HG03175 (cell line): ENCODE measurements around the gene HMGN2.

Source experiments
- ATAC-seq: cut with Tn5 transposase; IDR thresholded peaks from one replicate; pipeline ENCODE4 v1.9.1; 2021; ENCODE audit warnings: mild to moderate bottlenecking, moderate library complexity; ENCODE audit not compliant: unreplicated experiment

The HMGN2 gene

GRCh38 chr1:26472320-26472900, at the start of gene HMGN2:
Gene HMGN2 (plus strand): TSS chr1:26472440. CDS start chr1:26472613, 173 bp downstream.
- ATAC-seq: peak; percentile 59

GRCh38 chr1:26429721-26430120, 42.5 kb upstream of the HMGN2 start:
- ATAC-seq: no peak

GRCh38 chr1:26431979-26432695, 40.1 kb upstream of the HMGN2 start, which contains the start of gene DHDDS:
Gene DHDDS (plus strand): TSS chr1:26432321. CDS start chr1:26432946, 625 bp downstream.
- ATAC-seq: peak; percentile 92

- ATAC-seq: no peak
Observed at GRCh38 chr1:26432793-26433192, 39.4 kb upstream of the HMGN2 start.

- ATAC-seq: no peak
Observed at GRCh38 chr1:26434161-26434752, 38.0 kb upstream of the HMGN2 start.

GRCh38 chr1:26438041-26438440, 34.2 kb upstream of the HMGN2 start:
- ATAC-seq: no peak

GRCh38 chr1:26440259-26440658, 32.0 kb upstream of the HMGN2 start:
- ATAC-seq: no peak

GRCh38 chr1:26449868-26450267, 22.4 kb upstream of the HMGN2 start:
- no peak for ATAC-seq

GRCh38 chr1:26450908-26451307, 21.3 kb upstream of the HMGN2 start:
- ATAC-seq: no peak

- ATAC-seq: no peak
Observed at GRCh38 chr1:26452459-26453183, 19.6 kb upstream of the HMGN2 start.

GRCh38 chr1:26459148-26459547, 13.1 kb upstream of the HMGN2 start:
- no peak for ATAC-seq

GRCh38 chr1:26459573-26460031, 12.6 kb upstream of the HMGN2 start:
- no peak for ATAC-seq

GRCh38 chr1:26468911-26469310, 3.3 kb upstream of the HMGN2 start:
- no peak for ATAC-seq

- ATAC-seq: no peak
Observed at GRCh38 chr1:26469558-26469957, 2.7 kb upstream of the HMGN2 start.

GRCh38 chr1:26470878-26471497, 1.3 kb upstream of the HMGN2 start:
- ATAC-seq: no peak

- peak; percentile 3 for ATAC-seq
Observed at GRCh38 chr1:26471498-26472319, 531 bp upstream of the HMGN2 start.

- peak; percentile 72 for ATAC-seq
Observed at GRCh38 chr1:26472901-26473845, 933 bp downstream of the HMGN2 start.

GRCh38 chr1:26474818-26475217, 2.6 kb downstream of the HMGN2 start:
- ATAC-seq: no peak

- ATAC-seq: no peak
Observed at GRCh38 chr1:26475989-26476388, 3.7 kb downstream of the HMGN2 start.
